ENCODE data around the gene RARRES1. TPM values are rescaled to one million over a fixed set of nuclear protein-coding genes. Genes with fewer than 3 reads are reported as not detected.
A peak's percentile ranks its signal among the peaks of the same experiment; 100 is the strongest.

The RARRES1 gene
- total and polyA plus RNA-seq, 2 experiments from 2014 or later = 0.10 to 0.82 TPM

- H4K20me1 ChIP-seq (replicated peaks; ENCODE audit: insufficient read depth) = no peaks in the 10 kb centered on the region; the same call in 1 of the 2 replicates
- DNase-seq (ENCODE audit: low spot score) (peak; percentile 68), ATAC-seq (no peak; the same call in 2 of the 3 replicates)
- no peaks in the 10 kb centered on the region for H3F3A ChIP-seq (replicated peaks; ENCODE audit: low read depth)
- Mint-ChIP-seq H3K27me3 (ENCODE audit: insufficient read depth, low read depth, poor library complexity) (no peaks in the 10 kb centered on the region), H3K27ac (no peak overlapping the region), H3K4me1 (no peaks in the 10 kb centered on the region), H3K9me3 (no peaks in the 10 kb centered on the region), H3K4me3 (no peak overlapping the region), H3K36me3 (ENCODE audit: low read depth) (peaks cover 27% of the 10 kb centered on the region; the same call in 2 of the 3 replicates)
- no peaks in the 10 kb centered on the region for H3K4me1 ChIP-seq (ENCODE audit: insufficient read depth)
- no peak overlapping the region for H3K4me2 ChIP-seq
- H3K9me2 ChIP-seq (ENCODE audit: insufficient read depth) = no peaks in the 10 kb centered on the region
- H3K27me3 ChIP-seq (ENCODE audit: insufficient read depth) = no peaks in the 10 kb centered on the region
- peak overlapping the region; percentile 21; the same call in 1 of the 2 replicates for H3K27ac ChIP-seq (ENCODE audit: low read depth)
- no peaks in the 10 kb centered on the region for H3K79me2 ChIP-seq (replicated peaks; ENCODE audit: insufficient read depth)
- H3K36me3 ChIP-seq (ENCODE audit: insufficient read depth) = peaks cover 34% of the 10 kb centered on the region
- no peak overlapping the region for H2AFZ ChIP-seq
- TF ChIP-seq CTCF (conservative IDR thresholded peaks at IDR 0.05; ENCODE audit: low read depth in 2 of 2) (peak; percentile 72 to 77), STAT1 (IDR thresholded peaks at IDR 0.05; ENCODE audit: unreplicated experiment) (no peak)
- no peak overlapping the region for H3K4me3 ChIP-seq
These were observed 72.6 kb downstream of the RARRES1 start for GRCh38 chr3:158659454-158660237.

GRCh38 chr3:158658889-158659288, 73.4 kb downstream of the RARRES1 start:
- Histone ChIP-seq H3K4me3 (no peak overlapping the region), H3K4me2 (no peak overlapping the region), H3K4me1 (ENCODE audit: insufficient read depth) (no peaks in the 10 kb centered on the region), H3K27ac (ENCODE audit: low read depth) (peak overlapping the region; percentile 21; the same call in 1 of the 2 replicates), H3F3A (replicated peaks; ENCODE audit: low read depth) (no peaks in the 10 kb centered on the region), H3K36me3 (ENCODE audit: insufficient read depth) (peaks cover 40% of the 10 kb centered on the region), H3K9me2 (ENCODE audit: insufficient read depth) (no peaks in the 10 kb centered on the region), H2AFZ (no peak overlapping the region), H4K20me1 (replicated peaks; ENCODE audit: insufficient read depth) (no peaks in the 10 kb centered on the region; the same call in 1 of the 2 replicates), H3K79me2 (replicated peaks; ENCODE audit: insufficient read depth) (no peaks in the 10 kb centered on the region), H3K27me3 (ENCODE audit: insufficient read depth) (no peaks in the 10 kb centered on the region)
- Mint-ChIP-seq H3K4me1 (no peaks in the 10 kb centered on the region), H3K4me3 (no peak overlapping the region), H3K27me3 (ENCODE audit: insufficient read depth, low read depth, poor library complexity) (no peaks in the 10 kb centered on the region), H3K9me3 (no peaks in the 10 kb centered on the region), H3K36me3 (ENCODE audit: low read depth) (peaks cover 26% of the 10 kb centered on the region; the same call in 2 of the 3 replicates), H3K27ac (no peak overlapping the region)
- DNase-seq (ENCODE audit: low spot score) (no peak), ATAC-seq (no peak)
- TF ChIP-seq NANOG (IDR thresholded peaks at IDR 0.05; ENCODE audit: borderline replicate concordance) (no peak), JUNB (IDR thresholded peaks at IDR 0.05; ENCODE audit: unreplicated experiment) (no peak), ZNF114 (CRISPR knock-in tag; IDR thresholded peaks at IDR 0.05) (no peak), EZH2phosphoT487 (IDR thresholded peaks at IDR 0.05; ENCODE audit: unreplicated experiment) (no peak), STAT1 (IDR thresholded peaks at IDR 0.05; ENCODE audit: unreplicated experiment) (no peak), EZH2 (IDR thresholded peaks at IDR 0.05; ENCODE audit: low read depth, unreplicated experiment) (no peak), CTCF (conservative IDR thresholded peaks at IDR 0.05; ENCODE audit: low read depth in 2 of 2) (no peak), POLR2AphosphoS5 (IDR thresholded peaks at IDR 0.05; ENCODE audit: low read depth) (no peak)
- TF ChIP-seq, protein P1, sequence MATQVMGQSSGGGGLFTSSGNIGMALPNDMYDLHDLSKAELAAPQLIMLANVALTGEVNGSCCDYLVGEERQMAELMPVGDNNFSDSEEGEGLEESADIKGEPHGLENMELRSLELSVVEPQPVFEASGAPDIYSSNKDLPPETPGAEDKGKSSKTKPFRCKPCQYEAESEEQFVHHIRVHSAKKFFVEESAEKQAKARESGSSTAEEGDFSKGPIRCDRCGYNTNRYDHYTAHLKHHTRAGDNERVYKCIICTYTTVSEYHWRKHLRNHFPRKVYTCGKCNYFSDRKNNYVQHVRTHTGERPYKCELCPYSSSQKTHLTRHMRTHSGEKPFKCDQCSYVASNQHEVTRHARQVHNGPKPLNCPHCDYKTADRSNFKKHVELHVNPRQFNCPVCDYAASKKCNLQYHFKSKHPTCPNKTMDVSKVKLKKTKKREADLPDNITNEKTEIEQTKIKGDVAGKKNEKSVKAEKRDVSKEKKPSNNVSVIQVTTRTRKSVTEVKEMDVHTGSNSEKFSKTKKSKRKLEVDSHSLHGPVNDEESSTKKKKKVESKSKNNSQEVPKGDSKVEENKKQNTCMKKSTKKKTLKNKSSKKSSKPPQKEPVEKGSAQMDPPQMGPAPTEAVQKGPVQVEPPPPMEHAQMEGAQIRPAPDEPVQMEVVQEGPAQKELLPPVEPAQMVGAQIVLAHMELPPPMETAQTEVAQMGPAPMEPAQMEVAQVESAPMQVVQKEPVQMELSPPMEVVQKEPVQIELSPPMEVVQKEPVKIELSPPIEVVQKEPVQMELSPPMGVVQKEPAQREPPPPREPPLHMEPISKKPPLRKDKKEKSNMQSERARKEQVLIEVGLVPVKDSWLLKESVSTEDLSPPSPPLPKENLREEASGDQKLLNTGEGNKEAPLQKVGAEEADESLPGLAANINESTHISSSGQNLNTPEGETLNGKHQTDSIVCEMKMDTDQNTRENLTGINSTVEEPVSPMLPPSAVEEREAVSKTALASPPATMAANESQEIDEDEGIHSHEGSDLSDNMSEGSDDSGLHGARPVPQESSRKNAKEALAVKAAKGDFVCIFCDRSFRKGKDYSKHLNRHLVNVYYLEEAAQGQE (IDR thresholded peaks at IDR 0.05; ENCODE audit: unreplicated experiment) = no peak
- TF ChIP-seq, protein P2, sequence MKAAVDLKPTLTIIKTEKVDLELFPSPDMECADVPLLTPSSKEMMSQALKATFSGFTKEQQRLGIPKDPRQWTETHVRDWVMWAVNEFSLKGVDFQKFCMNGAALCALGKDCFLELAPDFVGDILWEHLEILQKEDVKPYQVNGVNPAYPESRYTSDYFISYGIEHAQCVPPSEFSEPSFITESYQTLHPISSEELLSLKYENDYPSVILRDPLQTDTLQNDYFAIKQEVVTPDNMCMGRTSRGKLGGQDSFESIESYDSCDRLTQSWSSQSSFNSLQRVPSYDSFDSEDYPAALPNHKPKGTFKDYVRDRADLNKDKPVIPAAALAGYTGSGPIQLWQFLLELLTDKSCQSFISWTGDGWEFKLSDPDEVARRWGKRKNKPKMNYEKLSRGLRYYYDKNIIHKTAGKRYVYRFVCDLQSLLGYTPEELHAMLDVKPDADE (IDR thresholded peaks at IDR 0.05) = no peak

Data from GM23338 (cell line).